ENCODE results near the gene GEMIN5.

DNA sequence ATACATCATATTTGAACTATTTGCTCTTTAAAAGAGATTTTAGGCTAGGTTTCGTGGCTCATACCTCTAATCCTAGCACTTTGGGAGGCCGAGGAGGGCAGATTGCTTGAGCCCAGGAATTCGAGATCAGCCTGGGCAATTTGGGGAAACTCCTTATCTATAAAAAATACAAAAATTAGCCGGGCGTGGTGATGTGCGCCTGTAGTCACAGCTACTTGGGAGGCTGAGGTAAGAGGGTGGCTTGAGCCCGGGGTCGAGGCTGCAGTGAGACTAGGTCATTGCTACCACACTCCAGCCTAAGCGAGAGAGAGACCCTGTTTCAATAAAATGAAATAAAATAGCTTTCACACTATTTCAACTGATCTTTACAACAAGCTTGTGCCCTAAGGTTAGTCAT lies 2.4 kb upstream of the GEMIN5 start:
- TF ChIP-seq, protein P1, sequence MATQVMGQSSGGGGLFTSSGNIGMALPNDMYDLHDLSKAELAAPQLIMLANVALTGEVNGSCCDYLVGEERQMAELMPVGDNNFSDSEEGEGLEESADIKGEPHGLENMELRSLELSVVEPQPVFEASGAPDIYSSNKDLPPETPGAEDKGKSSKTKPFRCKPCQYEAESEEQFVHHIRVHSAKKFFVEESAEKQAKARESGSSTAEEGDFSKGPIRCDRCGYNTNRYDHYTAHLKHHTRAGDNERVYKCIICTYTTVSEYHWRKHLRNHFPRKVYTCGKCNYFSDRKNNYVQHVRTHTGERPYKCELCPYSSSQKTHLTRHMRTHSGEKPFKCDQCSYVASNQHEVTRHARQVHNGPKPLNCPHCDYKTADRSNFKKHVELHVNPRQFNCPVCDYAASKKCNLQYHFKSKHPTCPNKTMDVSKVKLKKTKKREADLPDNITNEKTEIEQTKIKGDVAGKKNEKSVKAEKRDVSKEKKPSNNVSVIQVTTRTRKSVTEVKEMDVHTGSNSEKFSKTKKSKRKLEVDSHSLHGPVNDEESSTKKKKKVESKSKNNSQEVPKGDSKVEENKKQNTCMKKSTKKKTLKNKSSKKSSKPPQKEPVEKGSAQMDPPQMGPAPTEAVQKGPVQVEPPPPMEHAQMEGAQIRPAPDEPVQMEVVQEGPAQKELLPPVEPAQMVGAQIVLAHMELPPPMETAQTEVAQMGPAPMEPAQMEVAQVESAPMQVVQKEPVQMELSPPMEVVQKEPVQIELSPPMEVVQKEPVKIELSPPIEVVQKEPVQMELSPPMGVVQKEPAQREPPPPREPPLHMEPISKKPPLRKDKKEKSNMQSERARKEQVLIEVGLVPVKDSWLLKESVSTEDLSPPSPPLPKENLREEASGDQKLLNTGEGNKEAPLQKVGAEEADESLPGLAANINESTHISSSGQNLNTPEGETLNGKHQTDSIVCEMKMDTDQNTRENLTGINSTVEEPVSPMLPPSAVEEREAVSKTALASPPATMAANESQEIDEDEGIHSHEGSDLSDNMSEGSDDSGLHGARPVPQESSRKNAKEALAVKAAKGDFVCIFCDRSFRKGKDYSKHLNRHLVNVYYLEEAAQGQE (IDR thresholded peaks at IDR 0.05; ENCODE audit: insufficient read depth in 1 of 2, low read depth in 2 of 2, low read length in 1 of 2): no peak
- TF ChIP-seq, protein P2, sequence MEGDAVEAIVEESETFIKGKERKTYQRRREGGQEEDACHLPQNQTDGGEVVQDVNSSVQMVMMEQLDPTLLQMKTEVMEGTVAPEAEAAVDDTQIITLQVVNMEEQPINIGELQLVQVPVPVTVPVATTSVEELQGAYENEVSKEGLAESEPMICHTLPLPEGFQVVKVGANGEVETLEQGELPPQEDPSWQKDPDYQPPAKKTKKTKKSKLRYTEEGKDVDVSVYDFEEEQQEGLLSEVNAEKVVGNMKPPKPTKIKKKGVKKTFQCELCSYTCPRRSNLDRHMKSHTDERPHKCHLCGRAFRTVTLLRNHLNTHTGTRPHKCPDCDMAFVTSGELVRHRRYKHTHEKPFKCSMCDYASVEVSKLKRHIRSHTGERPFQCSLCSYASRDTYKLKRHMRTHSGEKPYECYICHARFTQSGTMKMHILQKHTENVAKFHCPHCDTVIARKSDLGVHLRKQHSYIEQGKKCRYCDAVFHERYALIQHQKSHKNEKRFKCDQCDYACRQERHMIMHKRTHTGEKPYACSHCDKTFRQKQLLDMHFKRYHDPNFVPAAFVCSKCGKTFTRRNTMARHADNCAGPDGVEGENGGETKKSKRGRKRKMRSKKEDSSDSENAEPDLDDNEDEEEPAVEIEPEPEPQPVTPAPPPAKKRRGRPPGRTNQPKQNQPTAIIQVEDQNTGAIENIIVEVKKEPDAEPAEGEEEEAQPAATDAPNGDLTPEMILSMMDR (IDR thresholded peaks at IDR 0.05): no peak
- TF ChIP-seq TCF7L2 (IDR thresholded peaks at IDR 0.05; ENCODE audit: low read depth, low read length) (no peak), POLR2AphosphoS5 (IDR thresholded peaks at IDR 0.05; ENCODE audit: low read depth, low read length) (no peak)

Data from Panc1 (cell line).